Measurements from ENCODE around the gene KLHDC7B.

GRCh38 chr22:50579752-50580151 is 34.1 kb downstream of the KLHDC7B start:
- TF ChIP-seq CTCF (IDR thresholded peaks at IDR 0.05; ENCODE audit: insufficient read depth, low read depth, low read length): no peak
- no peak for TF ChIP-seq EZH2 (IDR thresholded peaks at IDR 0.05; ENCODE audit: insufficient read depth, low read length)

Data from astrocyte (in vitro differentiated cells and primary cell).